Measurements from ENCODE around the gene MAST4.

The MAST4 gene

DNA sequence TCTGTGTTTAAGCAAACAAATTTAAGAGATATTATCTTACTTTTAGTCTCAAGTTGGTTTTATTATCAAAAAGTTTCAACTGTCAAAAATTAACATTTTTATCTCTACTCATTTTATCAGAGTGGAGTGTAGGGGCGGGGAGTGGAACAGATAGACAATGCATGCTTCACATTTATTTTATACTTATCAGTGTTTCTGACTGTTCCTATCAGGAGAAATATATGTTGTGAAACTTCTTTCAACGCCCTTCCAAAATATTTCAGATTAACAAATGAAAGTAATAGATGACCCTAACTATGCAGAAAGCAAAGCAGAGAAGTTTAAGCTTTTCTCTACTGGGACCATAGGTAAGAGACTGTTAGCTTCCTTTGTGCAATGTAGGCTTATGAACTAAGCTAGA is 44.9 kb upstream of the MAST4 start (continued):
- TF ChIP-seq ZXDB (tag by site-specific recombination; IDR thresholded peaks at IDR 0.05) (no peak), ZNF76 (tag by site-specific recombination; IDR thresholded peaks at IDR 0.05; ENCODE audit: borderline replicate concordance, low read depth) (no peak)

DNA sequence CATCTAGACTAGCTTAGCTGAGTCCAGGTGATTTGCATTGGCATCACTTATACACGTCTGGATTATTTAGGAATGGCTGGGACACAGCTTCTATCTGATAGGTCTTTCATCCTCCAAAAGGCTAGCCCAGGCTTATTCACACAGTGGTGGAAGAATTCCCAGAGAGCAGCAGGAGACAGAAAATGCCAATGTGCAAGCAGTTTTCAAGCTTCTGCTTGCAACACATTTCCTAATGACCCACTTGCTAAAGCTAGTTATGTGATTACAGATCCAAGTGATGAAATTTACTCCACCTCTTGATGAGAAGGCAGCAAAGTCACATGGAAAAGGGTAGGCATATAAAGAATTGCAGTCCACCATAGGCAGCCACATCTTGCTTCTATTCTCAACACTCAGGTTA is 44.2 kb upstream of the MAST4 start:
- Histone ChIP-seq H3K27ac (ENCODE audit: extremely low read depth, low read depth, low read length) (no peak overlapping the region), H3K36me3 (ENCODE audit: control insufficient read depth in 2 of 2, insufficient read depth in 1 of 2, low read length in 2 of 2) (no peaks in the 10 kb centered on the region), H3K4me3 (ENCODE audit: low read depth, low read length) (no peak overlapping the region), H3K9me3 (ENCODE audit: control insufficient read depth, insufficient read depth, low read depth, low read length) (no peaks in the 10 kb centered on the region; the same call in 1 of the 2 replicates), H3K4me1 (ENCODE audit: control insufficient read depth, insufficient read depth, low read length) (no peaks in the 10 kb centered on the region)
- no peak for TF ChIP-seq ZNF423 (tag by site-specific recombination; IDR thresholded peaks at IDR 0.05)
- no peak for TF ChIP-seq ZBTB8A (tag by site-specific recombination; IDR thresholded peaks at IDR 0.05)
- ChIA-PET POLR2A (no interaction called here), CTCF (interaction anchor here (0.6 kb wide), 1 partner anchor 306 kb away, joined by 3 read pairs; no protein-coding TSS in a partner anchor)

GRCh38 chr5:66553368-66553912 is 42.8 kb upstream of the MAST4 start:
- no peak overlapping the region for H3K27ac ChIP-seq (ENCODE audit: extremely low read depth, low read depth, low read length)
- H3K36me3 ChIP-seq (ENCODE audit: control insufficient read depth in 2 of 2, insufficient read depth in 1 of 2, low read length in 2 of 2): no peaks in the 10 kb centered on the region
- H3K4me1 ChIP-seq (ENCODE audit: control insufficient read depth, insufficient read depth, low read length): no peaks in the 10 kb centered on the region
- no peak overlapping the region for H3K4me3 ChIP-seq (ENCODE audit: low read depth, low read length)
- ChIA-PET POLR2A (no interaction called here), CTCF (no interaction called here)
- H3K9me3 ChIP-seq (ENCODE audit: control insufficient read depth, insufficient read depth, low read depth, low read length): no peaks in the 10 kb centered on the region; the same call in 1 of the 2 replicates
- TF ChIP-seq BCL11A (tag by site-specific recombination; IDR thresholded peaks at IDR 0.05; ENCODE audit: low read depth): no peak
- no peak for TF ChIP-seq ZNF157 (tag by site-specific recombination; IDR thresholded peaks at IDR 0.05)
- no peak for TF ChIP-seq GLI2 (tag by site-specific recombination; IDR thresholded peaks at IDR 0.05; ENCODE audit: borderline replicate concordance, low read depth)
- no peak for TF ChIP-seq SP3 (tag by site-specific recombination; IDR thresholded peaks at IDR 0.05)
- TF ChIP-seq ZBTB20 (tag by site-specific recombination; IDR thresholded peaks at IDR 0.05): no peak

GRCh38 chr5:66553916-66554575 is 42.1 kb upstream of the MAST4 start:
- ChIA-PET CTCF (no interaction called here), POLR2A (no interaction called here)
- TF ChIP-seq, protein P1, sequence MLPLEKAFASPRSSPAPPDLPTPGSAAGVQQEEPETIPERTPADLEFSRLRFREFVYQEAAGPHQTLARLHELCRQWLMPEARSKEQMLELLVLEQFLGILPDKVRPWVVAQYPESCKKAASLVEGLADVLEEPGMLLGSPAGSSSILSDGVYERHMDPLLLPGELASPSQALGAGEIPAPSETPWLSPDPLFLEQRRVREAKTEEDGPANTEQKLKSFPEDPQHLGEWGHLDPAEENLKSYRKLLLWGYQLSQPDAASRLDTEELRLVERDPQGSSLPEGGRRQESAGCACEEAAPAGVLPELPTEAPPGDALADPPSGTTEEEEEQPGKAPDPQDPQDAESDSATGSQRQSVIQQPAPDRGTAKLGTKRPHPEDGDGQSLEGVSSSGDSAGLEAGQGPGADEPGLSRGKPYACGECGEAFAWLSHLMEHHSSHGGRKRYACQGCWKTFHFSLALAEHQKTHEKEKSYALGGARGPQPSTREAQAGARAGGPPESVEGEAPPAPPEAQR (tag by site-specific recombination; IDR thresholded peaks at IDR 0.05): no peak
- TF ChIP-seq, protein P2, sequence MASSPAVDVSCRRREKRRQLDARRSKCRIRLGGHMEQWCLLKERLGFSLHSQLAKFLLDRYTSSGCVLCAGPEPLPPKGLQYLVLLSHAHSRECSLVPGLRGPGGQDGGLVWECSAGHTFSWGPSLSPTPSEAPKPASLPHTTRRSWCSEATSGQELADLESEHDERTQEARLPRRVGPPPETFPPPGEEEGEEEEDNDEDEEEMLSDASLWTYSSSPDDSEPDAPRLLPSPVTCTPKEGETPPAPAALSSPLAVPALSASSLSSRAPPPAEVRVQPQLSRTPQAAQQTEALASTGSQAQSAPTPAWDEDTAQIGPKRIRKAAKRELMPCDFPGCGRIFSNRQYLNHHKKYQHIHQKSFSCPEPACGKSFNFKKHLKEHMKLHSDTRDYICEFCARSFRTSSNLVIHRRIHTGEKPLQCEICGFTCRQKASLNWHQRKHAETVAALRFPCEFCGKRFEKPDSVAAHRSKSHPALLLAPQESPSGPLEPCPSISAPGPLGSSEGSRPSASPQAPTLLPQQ (tag by site-specific recombination; IDR thresholded peaks at IDR 0.05): no peak
- TF ChIP-seq ZNF423 (tag by site-specific recombination; IDR thresholded peaks at IDR 0.05): no peak
- no peak for TF ChIP-seq ZBTB21 (tag by site-specific recombination; IDR thresholded peaks at IDR 0.05)
- no peak for TF ChIP-seq WT1 (tag by site-specific recombination; IDR thresholded peaks at IDR 0.05)
- TF ChIP-seq ZNF529 (tag by site-specific recombination; IDR thresholded peaks at IDR 0.05; ENCODE audit: insufficient replicate concordance): no peak
- no peak for TF ChIP-seq ZSCAN30 (tag by site-specific recombination; IDR thresholded peaks at IDR 0.05)
- no peak for TF ChIP-seq EGR2 (tag by site-specific recombination; IDR thresholded peaks at IDR 0.05; ENCODE audit: low read depth)
- no peak for TF ChIP-seq ZNF664 (tag by site-specific recombination; IDR thresholded peaks at IDR 0.05)
- no peak for TF ChIP-seq ZNF211 (tag by site-specific recombination; IDR thresholded peaks at IDR 0.05; ENCODE audit: low read depth)
- TF ChIP-seq, protein P3, sequence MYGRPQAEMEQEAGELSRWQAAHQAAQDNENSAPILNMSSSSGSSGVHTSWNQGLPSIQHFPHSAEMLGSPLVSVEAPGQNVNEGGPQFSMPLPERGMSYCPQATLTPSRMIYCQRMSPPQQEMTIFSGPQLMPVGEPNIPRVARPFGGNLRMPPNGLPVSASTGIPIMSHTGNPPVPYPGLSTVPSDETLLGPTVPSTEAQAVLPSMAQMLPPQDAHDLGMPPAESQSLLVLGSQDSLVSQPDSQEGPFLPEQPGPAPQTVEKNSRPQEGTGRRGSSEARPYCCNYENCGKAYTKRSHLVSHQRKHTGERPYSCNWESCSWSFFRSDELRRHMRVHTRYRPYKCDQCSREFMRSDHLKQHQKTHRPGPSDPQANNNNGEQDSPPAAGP (tag by site-specific recombination; IDR thresholded peaks at IDR 0.05): no peak
- no peak for TF ChIP-seq ZSCAN23 (tag by site-specific recombination; IDR thresholded peaks at IDR 0.05)
- Histone ChIP-seq H3K4me3 (ENCODE audit: low read depth, low read length) (no peak overlapping the region), H3K27ac (ENCODE audit: extremely low read depth, low read depth, low read length) (no peak overlapping the region), H3K36me3 (ENCODE audit: control insufficient read depth in 2 of 2, insufficient read depth in 1 of 2, low read length in 2 of 2) (no peaks in the 10 kb centered on the region), H3K4me1 (ENCODE audit: control insufficient read depth, insufficient read depth, low read length) (no peaks in the 10 kb centered on the region), H3K9me3 (ENCODE audit: control insufficient read depth, insufficient read depth, low read depth, low read length) (no peaks in the 10 kb centered on the region; the same call in 1 of the 2 replicates)
